NCI-H345 treated with DMSO at 0.1 percent for 48 hours (cell line): ENCODE measurements around the gene CEBPG.

ENCODE experiments used
- DNase-seq: peaks from one replicate; lab custom pipeline; 2025; ENCODE audit not compliant: unreplicated experiment; lab: John Stamatoyannopoulos, UW

CEBPG gene

DNA sequence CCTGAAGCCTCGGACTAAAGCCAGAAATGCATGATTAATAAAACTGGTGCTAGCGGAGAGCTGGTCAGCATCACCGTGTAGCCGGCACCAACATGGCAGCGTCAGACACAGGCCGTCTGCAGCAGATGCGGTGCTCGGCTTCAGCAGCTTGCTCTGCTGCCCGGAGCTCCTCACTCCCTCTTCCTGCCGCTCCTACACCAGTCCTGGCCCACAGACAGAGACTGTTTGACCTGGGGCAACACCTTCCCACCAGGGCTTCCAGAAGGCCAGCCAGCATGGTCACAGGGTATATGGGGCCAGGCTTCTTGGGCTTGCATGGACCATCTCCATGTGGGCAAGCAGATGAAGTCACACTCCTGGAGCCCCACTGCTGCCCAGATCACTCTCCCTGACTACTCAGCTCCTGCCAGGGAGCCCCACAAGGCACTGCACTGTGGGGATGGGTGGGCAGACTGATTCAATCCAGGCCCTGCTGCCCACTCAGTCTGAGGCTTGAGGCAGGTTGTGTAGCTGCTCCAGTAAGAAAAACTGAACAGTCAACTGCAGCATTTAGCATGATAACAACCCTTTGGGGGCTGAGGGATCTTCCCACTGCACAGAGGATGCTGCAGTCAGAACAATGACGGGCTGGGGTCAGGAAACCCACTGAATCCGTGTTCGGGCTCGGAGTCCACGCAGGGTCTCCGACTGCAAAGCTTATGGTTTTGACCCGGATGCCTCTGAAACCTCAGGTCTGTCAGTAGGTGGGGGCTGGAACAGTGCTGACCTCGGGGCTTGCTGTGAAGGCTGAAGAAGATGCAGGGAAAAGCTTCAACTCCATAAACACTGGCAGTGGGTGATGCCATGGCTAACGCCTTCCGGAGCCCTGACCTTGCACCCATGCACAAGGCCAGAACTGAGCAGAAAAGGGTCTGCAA lies 45.6 kb downstream of the CEBPG start:
- DNase-seq: no peak

DNA sequence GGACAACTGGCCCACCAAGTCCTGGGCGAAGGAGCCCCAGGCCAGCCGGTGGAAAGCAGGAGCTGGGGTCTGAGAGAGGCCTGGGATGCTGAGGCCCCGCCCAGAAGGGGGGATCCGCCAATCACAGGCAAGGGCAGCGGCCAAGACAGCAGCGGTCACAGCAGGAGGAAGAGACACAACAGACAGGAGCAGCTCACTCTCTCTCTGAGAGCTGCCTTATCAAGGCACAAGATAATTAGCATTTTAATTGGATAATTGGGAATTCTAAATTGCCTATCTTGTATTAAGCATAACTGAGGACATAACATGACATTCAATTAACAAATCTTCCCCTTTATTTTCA lies 46.2 kb downstream of the CEBPG start:
- no peak for DNase-seq

DNA sequence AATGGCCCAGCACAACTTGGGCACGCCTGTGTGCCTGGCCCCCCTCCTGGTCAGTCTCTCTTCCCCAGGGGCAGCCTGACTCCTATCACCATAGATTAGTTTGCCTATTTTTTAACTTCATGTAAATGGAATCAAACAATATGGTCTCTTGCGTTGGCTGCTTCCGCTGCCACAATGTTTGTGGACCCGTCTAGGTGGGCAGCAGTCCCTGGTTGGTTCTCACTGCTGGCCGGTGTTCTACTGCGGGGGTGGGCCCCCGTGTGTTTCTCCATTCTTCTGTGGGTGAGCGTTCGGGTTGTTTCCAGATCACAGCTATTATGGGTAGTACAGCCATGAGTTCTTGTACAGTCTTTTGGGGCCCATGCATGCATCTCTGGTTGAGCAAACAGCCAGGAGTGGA lies 47.3 kb downstream of the CEBPG start:
- DNase-seq: no peak

DNA sequence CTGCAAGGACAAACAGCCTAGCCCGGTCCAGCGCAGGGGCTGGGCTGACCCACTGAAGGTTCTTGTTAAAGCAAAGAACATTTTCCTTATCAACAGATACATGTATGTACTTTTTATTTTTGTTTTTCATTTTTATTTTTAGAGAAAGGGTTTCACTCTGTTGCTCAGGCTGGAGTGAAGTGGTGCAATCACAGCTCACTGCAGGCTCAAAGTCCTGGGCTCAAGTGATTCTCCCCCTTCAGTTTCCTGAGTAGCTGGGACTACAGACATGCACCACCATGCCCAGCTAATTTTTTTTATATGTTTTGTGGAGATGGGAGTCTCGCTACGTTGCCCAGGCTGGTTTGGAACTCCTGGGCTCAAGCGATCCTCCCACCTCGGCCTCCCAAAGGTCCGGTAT lies 47.9 kb downstream of the CEBPG start:
- no peak for DNase-seq

DNA sequence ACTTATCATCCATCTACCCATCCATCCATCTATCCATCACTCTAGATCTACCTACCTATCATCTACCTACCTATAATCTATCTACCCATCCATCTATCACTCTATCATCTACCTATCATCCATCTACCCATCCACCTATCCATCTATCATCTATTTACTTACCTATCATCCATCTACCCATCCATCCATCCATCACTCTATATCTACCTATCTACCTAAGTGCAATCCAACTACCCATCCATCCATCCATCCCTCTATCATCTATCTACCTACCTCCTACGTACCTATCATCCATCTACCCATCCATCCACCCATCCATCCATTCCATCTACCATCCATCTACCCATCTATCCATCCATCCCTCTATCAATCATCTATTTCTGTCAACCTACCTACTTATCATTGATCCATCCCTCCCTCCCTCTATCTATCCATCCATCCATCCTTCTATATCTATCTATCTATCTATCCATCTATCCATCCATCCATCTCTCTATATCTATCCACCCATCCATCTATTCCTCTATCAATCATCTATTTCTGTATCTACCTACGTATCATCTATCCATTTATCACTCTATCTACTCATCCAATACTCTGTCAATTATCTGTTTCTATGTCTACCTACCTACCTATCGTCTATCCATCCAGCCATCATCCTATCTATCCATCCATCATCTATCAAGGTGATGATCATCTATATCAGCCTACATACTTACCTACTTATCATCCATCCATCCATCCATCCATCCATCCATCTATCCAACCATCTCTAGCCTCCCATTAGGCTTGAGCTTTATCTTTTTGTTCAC lies 49.1 kb downstream of the CEBPG start:
- no peak for DNase-seq

DNA sequence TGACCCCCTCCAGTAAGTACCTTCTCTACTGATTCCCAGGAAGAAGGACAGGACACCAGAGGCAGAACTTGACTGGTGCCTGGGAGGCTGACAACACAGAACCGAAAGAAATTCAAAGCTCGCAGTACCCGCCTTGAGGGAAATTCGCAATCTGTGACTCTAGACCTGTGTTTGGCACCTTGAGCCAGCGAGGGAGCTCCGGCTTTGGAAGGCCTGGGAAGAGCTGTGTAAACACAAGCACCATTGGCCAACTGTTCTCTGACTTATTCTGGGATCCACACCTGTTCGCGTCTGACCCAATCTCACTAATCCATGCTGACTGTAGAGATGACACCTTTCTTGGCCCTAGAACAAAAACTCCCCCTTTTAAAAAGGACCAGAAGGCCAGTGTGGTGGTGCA lies 50.7 kb downstream of the CEBPG start:
- no peak for DNase-seq

DNA sequence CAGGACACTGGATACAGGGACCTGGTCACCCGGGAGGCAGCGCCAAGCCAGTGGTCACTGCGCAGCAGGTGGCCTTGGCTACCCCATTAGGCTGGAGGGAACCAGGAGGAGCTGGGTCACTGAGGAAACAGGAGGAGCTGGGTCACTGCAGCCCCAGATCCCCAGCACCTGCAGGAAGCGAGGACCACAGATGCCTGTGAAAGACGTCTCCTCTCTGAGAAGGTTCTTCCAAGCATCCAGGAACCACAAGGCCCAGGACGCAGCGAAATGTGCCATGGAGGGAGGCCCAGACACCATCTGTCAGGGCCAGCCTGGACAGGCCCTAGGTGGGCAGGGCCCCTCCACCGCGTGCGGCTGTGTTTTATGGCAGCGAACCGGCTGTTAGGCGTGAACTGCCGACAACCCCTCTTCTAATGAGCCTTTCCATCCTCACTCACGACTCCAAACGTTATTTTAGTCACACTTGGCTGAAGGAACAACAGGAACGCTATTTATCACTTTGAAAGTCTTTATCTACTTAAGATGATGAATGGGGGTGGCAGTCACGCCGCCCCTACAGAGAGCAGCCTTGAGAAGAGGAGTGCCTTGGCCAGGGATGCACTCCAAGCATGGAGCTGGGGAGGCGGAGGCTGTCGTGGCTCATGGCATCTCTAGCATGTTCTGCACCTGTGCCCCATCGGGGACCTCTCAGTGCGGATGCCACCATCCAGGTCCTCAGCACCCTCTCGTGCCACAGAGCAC lies 53.3 kb downstream of the CEBPG start:
- no peak for DNase-seq

DNA sequence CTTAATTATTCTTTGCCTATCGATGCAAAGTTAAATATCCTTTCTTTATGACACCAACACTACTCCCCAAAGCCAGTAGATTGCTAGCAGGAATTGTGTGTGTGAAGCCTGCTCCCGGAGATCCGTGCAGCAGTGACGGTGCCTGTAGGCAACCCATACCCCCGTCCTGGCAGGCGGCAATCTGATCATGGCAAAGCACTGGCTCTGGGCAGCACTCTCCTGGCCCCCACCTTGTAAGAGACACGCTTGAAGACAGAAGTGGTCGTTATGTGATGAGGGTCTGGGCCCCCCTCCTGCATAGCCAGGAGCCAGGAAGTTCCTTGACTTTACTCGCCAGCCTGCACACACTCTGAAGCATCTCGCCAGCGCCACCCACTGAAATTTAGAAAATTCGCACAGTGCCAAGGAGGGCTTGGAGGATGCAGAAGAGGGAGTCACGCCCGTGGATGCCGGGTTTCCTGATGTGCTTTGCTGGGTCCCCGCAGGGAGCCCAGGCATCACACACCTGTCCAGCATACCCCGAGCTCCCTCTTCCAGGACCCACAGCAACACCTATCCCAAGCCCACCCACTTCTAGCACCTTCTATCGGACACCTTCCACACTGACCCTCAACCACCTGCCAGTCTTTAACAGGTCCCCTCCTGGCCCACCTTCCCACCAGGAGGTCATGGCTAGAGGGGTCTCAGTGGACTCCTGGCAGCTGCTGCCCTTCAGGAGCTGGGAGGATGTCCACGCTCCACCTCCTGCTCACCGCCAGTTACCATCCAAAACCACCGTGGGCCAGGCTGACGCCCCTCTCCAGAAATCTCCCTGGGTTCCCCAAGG lies 54.5 kb downstream of the CEBPG start:
- DNase-seq: no peak

DNA sequence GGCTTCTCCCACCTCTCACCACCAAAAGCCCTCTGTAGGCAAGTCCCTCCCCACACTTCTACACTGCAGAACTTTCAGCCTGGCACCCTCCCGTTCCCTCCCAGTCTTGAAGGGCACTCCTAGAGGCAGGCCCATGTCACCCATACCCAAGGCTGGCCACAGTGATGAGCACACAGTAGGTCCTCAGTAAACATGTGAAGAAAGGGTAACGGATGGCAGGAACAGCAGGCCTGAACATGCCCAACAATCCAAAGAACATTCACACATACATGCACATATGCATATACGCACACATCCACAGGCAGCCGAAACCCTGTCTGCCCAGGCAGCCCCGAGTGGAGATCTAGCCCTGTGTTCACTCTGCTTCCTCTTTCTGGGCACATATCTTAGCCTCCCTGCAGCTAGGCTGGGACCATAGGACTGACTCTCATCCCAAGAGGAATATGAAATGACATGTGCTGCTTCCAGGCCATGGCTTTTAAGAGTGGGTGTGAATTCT lies 55.2 kb downstream of the CEBPG start:
- DNase-seq: no peak

DNA sequence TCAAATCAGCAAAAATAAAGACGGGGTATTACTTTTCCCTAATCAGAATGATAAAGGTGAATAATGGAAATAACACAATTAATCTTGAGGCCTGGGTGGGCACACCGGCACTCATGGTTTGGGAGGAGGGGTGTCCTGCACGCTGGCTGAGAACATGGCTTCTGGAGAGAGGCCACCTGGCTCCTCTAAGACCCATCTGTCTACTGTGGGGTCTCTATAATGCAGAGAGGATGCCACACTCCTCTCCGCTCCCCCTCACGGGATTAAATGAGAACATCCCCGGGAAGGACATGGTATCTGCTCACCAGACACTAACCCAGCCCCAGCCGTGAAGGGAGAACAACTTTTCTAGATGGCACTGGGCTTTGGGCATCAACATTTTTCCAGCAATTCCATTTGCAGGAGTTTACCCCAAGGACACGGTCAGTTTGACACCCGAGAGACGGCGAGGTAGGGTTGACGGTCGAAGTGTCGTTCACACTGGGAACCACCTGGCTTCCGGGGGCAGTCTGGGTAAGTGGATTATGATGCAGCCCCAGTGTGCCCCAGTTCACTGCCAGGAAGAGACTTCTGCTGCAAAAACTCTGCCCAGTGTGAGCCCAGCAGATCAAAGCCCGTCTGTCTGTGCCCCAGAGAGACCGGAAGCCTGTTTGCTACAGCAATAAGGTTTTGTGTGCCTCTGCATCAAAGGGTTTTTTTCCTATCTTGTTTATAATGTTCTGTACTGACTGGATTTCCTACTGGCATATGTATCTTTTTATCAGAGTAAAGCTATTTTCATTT lies 56.6 kb downstream of the CEBPG start:
- no peak for DNase-seq

DNA sequence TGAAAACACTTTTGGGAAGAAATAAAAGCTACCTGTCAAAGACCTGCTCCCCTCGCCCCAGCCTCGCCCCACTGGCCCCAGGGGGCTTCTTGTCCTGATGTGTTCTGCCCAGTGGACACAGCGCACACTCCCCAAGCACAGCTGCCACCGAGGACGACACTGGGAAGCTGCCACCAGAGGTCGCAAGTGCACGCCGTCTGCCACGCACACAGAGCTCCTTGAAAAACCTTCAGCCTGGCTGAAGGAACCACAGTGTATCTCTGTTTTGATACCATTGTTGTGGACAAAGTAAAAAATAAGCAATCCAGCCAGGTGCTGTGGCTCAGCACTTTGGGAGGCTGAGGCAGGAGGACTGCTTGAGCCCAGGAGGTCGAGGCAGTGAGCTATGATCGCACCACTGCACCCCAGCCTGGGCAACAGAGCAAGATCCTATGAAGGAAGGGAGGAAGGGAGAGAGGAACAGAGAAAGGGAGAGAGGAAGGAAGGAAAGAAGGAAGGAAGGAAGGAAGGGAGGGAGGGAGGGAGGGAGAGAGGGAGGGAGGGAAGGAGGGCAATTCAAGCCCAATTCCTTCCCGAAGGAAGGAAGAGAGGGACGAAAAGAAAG lies 57.3 kb downstream of the CEBPG start:
- peak; percentile 84 for DNase-seq

DNA sequence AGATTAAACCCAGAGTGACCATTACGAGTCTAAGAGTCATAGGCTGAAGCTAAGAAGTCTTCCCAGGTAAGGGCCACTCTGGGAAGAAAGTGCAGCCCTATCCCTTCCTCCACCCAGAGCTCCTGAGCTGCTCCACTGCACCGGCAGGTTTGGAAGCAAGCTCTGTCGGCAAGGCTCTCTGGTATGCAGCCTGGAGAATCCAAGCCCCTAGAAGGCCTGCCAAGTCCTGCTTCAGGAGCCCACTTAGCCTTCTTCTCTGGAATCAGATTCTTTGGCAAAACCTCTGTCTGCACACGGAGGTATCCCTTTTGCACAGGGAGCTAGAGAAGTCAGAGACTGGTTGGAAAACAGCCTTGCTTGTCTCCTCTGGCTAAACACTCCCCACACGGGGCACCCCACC lies 58.5 kb downstream of the CEBPG start:
- DNase-seq: no peak
